ENCODE results near the gene TBL3. TPM values are rescaled to one million over a fixed set of nuclear protein-coding genes. Genes with fewer than 3 reads are reported as not detected.
A peak's percentile ranks its signal among the peaks of the same experiment; 100 is the strongest.

The TBL3 gene
- total and polyA plus RNA-seq, 9 of the 15 experiments (the other 6 are each of a cell fraction or from before 2014, with no cell fraction given) = 0.97 to 117 (median 24.5) TPM

DNA sequence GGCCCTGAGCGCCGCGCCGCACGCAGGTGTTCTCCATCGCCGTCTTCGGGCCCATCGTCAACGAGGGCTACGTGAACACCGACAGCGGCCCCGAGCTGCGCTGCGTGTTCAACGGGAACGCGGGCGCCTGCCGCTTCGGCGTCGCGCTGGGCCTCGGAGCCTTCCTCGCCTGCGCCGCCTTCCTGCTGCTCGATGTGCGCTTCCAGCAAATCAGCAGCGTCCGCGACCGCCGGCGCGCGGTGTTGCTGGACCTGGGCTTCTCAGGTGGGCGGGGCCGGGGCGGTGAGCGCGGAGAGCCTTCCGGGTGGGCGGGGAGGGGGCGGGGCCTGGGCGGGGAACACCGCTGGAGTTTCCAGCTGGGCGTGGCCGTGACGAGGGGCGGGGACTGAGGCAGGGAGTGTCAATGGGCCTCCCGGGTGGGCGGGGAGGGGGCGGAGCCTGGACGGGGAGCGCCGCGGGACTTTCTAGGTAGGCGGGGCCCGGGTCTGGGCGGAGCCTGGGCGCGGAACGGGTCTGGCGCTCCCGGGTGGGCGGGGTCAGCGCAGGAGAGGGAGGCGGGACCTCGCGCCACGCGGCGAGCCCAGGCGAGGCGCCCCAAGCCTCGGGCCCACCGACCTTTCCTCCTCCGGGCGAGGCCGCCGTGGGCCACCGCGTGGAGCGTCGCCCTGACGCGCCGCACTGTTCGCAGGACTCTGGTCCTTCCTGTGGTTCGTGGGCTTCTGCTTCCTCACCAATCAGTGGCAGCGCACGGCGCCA is 20.3 kb downstream of the TBL3 start (continued):
- TF ChIP-seq, protein P1, sequence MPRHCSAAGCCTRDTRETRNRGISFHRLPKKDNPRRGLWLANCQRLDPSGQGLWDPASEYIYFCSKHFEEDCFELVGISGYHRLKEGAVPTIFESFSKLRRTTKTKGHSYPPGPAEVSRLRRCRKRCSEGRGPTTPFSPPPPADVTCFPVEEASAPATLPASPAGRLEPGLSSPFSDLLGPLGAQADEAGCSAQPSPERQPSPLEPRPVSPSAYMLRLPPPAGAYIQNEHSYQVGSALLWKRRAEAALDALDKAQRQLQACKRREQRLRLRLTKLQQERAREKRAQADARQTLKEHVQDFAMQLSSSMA (CRISPR knock-in tag; IDR thresholded peaks at IDR 0.05) = peak; percentile 60; the same call in 1 of the 2 replicates
- TF ChIP-seq, protein P2, sequence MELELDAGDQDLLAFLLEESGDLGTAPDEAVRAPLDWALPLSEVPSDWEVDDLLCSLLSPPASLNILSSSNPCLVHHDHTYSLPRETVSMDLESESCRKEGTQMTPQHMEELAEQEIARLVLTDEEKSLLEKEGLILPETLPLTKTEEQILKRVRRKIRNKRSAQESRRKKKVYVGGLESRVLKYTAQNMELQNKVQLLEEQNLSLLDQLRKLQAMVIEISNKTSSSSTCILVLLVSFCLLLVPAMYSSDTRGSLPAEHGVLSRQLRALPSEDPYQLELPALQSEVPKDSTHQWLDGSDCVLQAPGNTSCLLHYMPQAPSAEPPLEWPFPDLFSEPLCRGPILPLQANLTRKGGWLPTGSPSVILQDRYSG (tag; conservative IDR thresholded peaks at IDR 0.05; ENCODE audit: low read depth) = peak; percentile 72; the same call in 1 of the 2 replicates
- TF ChIP-seq HNRNPH1 (optimal IDR thresholded peaks at IDR 0.05; ENCODE audit: low read depth, low read length) = no peak
- TF ChIP-seq, protein P3, sequence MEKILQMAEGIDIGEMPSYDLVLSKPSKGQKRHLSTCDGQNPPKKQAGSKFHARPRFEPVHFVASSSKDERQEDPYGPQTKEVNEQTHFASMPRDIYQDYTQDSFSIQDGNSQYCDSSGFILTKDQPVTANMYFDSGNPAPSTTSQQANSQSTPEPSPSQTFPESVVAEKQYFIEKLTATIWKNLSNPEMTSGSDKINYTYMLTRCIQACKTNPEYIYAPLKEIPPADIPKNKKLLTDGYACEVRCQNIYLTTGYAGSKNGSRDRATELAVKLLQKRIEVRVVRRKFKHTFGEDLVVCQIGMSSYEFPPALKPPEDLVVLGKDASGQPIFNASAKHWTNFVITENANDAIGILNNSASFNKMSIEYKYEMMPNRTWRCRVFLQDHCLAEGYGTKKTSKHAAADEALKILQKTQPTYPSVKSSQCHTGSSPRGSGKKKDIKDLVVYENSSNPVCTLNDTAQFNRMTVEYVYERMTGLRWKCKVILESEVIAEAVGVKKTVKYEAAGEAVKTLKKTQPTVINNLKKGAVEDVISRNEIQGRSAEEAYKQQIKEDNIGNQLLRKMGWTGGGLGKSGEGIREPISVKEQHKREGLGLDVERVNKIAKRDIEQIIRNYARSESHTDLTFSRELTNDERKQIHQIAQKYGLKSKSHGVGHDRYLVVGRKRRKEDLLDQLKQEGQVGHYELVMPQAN (IDR thresholded peaks at IDR 0.05; ENCODE audit: borderline replicate concordance) = no peak
- peak; percentile 59 for TF ChIP-seq MTA3 (IDR thresholded peaks at IDR 0.05; ENCODE audit: borderline replicate concordance)
- TF ChIP-seq, protein P4, sequence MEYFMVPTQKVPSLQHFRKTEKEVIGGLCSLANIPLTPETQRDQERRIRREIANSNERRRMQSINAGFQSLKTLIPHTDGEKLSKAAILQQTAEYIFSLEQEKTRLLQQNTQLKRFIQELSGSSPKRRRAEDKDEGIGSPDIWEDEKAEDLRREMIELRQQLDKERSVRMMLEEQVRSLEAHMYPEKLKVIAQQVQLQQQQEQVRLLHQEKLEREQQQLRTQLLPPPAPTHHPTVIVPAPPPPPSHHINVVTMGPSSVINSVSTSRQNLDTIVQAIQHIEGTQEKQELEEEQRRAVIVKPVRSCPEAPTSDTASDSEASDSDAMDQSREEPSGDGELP (CRISPR knock-in tag; IDR thresholded peaks at IDR 0.05; ENCODE audit: borderline replicate concordance) = peak; percentile 39
- no peak for TF ChIP-seq ATF1 (CRISPR knock-in tag; IDR thresholded peaks at IDR 0.05)
- TF ChIP-seq ATF1 (tag; IDR thresholded peaks at IDR 0.05) = peak; percentile 41; the same call in 1 of the 2 replicates
- peak; percentile 31 for TF ChIP-seq FUS (optimal IDR thresholded peaks at IDR 0.05; ENCODE audit: low read depth, low read length)
